ENCODE data around the gene HAPLN2. TPM values are rescaled to one million over a fixed set of nuclear protein-coding genes. Genes with fewer than 3 reads are reported as not detected.

Gene HAPLN2
- total and polyA plus RNA-seq, 2 of the 4 experiments (the other 2 are of a cell fraction): not detected

- Histone ChIP-seq H3K4ac (ENCODE audit: low read depth, low read length) (peak overlapping the region; percentile 75), H3K79me1 (ENCODE audit: low read depth in 1 of 2, low read length in 2 of 2) (peaks cover 0 to 38% of the 10 kb centered on the region in 2 experiments; a peak in 2 of 4 replicates), H2BK120ac (ENCODE audit: low read depth, low read length) (peak overlapping the region; percentile 50), H3K4me3 (ENCODE audit: insufficient read depth, low read depth, low read length) (no peak overlapping the region), H3K27me3 (ENCODE audit: control insufficient read depth, insufficient read depth, low read length) (no peaks in the 10 kb centered on the region), H4K91ac (ENCODE audit: insufficient read depth, low read depth, low read length) (peak overlapping the region; percentile 40), H3K4me2 (ENCODE audit: low read depth, low read length) (no peak overlapping the region), H3K9ac (ENCODE audit: low read depth, low read length) (no peak overlapping the region), H2AK5ac (ENCODE audit: low read depth, low read length) (peak overlapping the region; percentile 55), H4K5ac (ENCODE audit: low read depth, low read length) (peak overlapping the region; percentile 45), H3K23ac (ENCODE audit: low read depth, low read length) (0 out of 2 replicates have a peak overlapping the region, but pooled peaks have one; percentile 22), H3K56ac (ENCODE audit: extremely low read depth, insufficient read depth, low read length) (no peak overlapping the region), H2AK9ac (replicated peaks; ENCODE audit: low read depth, low read length, poor library complexity) (peak overlapping the region; percentile 63), H3K18ac (ENCODE audit: low read depth, low read length) (peak overlapping the region; percentile 2; the same call in 1 of the 2 replicates), H4K20me1 (ENCODE audit: insufficient read depth, low read length) (no peaks in the 10 kb centered on the region; the same call in 1 of the 2 replicates), H3K27ac (ENCODE audit: insufficient read depth, low read length) (peak overlapping the region; percentile 5; the same call in 1 of the 2 replicates), H2BK20ac (ENCODE audit: low read depth, low read length) (peak overlapping the region; percentile 72; the same call in 1 of the 2 replicates), H3K4me1 (ENCODE audit: control insufficient read depth, insufficient read depth, low read length) (peaks cover 41% of the 10 kb centered on the region), H4K8ac (ENCODE audit: low read depth in 2 of 2, low read length in 2 of 2) (peak overlapping the region in 1 of 2 experiments; percentile 93; a peak in 3 of 4 replicates), H3K9me3 (ENCODE audit: control insufficient read depth, insufficient read depth, low read length) (no peaks in the 10 kb centered on the region), H2BK15ac (ENCODE audit: low read depth, low read length) (peak overlapping the region; percentile 8; the same call in 1 of the 3 replicates), H3K14ac (replicated peaks; ENCODE audit: low read depth, low read length) (peak overlapping the region; percentile 90), H3K36me3 (ENCODE audit: control insufficient read depth, insufficient read depth, low read length) (peaks cover 5% of the 10 kb centered on the region), H2BK5ac (ENCODE audit: low read depth, low read length, poor library complexity, severe bottlenecking) (no peak overlapping the region), H2AFZ (replicated peaks; ENCODE audit: low read length, poor library complexity) (peak overlapping the region; percentile 25), H3K9me1 (ENCODE audit: insufficient read depth, low read length) (peaks cover 26% of the 10 kb centered on the region)
- dilution Hi-C loops (cut with HindIII; ENCODE audit: low sequenced_read_pairs, unreplicated experiment) (no loop called here), in situ Hi-C loops (cut with MboI; ENCODE audit: low sequenced_read_pairs) (no loop called here), intact Hi-C loops (cut with micrococcal nuclease) (no loop called here)
- no peak for TF ChIP-seq SMC3 (IDR thresholded peaks at IDR 0.05; ENCODE audit: low read depth, low read length)
- no TSS peak for BruUV-seq (replicated peaks)
- peak; percentile 25 for DNase-seq
- peak; percentile 1; the same call in 1 of the 2 replicates for ATAC-seq (ENCODE audit: low read depth)
- WGBS, 2 experiments (ENCODE audit: extremely low coverage in 2 of 2, insufficient read length in 1 of 2): no CpG with 5 or more reads among the region's 5 CpGs
- ChIA-PET CTCF (no interaction called here), POLR2A (ENCODE audit: unreplicated experiment) (no interaction called here)
Observed at GRCh38 chr1:156667610-156667967, 48.4 kb downstream of the HAPLN2 start.

Data from IMR-90 (cell line).